Measurements from ENCODE around the gene RTKN. TPM values are rescaled to one million over a fixed set of nuclear protein-coding genes. Genes with fewer than 3 reads are reported as not detected.
A peak's percentile ranks its signal among the peaks of the same experiment; 100 is the strongest.

The RTKN gene
- total RNA-seq, 2 donors from 2014 or later = 51.4 to 89.9 TPM

DNA sequence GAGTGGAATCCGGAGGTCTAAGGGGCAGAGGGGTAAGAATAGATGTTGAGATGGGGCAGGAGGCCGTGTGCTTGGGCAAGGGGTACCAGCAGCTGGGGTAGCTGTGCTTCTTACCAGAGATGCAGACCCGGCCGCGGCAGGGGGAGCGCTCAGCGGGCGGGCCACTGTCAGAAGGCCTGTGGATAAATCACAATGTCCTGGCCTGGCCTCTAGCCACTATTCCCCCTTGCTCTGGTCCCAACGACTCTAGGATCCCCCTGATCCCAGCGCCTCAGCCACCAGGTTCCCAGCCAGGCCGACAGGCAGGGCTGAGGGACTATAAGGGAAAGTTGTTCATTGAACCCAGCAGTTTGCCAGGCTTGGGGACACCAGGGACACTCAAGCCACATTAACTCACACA lies 11.2 kb downstream of the RTKN start:
- peak overlapping the region in 1 of 2 donors; percentile 55 for H3K9ac ChIP-seq (ENCODE audit: low read depth in 2 of 2, low read length in 2 of 2)
- intact Hi-C loops (cut with DNase I) = no loop called here
- H3K4me1 ChIP-seq = no peaks in the 10 kb centered on the region
- DNase-seq = no peak
- H3K9me3 ChIP-seq = no peaks in the 10 kb centered on the region
- H3K27ac ChIP-seq = peak overlapping the region; percentile 11
- H3K36me3 ChIP-seq = no peaks in the 10 kb centered on the region
- TF ChIP-seq, protein P1, sequence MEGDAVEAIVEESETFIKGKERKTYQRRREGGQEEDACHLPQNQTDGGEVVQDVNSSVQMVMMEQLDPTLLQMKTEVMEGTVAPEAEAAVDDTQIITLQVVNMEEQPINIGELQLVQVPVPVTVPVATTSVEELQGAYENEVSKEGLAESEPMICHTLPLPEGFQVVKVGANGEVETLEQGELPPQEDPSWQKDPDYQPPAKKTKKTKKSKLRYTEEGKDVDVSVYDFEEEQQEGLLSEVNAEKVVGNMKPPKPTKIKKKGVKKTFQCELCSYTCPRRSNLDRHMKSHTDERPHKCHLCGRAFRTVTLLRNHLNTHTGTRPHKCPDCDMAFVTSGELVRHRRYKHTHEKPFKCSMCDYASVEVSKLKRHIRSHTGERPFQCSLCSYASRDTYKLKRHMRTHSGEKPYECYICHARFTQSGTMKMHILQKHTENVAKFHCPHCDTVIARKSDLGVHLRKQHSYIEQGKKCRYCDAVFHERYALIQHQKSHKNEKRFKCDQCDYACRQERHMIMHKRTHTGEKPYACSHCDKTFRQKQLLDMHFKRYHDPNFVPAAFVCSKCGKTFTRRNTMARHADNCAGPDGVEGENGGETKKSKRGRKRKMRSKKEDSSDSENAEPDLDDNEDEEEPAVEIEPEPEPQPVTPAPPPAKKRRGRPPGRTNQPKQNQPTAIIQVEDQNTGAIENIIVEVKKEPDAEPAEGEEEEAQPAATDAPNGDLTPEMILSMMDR (IDR thresholded peaks at IDR 0.05) = no peak
- no peak overlapping the region for H3K4me3 ChIP-seq
- no peaks in the 10 kb centered on the region for H3K27me3 ChIP-seq

GRCh38 chr2:74429487-74430451 lies 12.0 kb downstream of the RTKN start:
- Histone ChIP-seq H3K9me3 (no peaks in the 10 kb centered on the region), H3K36me3 (no peaks in the 10 kb centered on the region), H3K4me1 (no peaks in the 10 kb centered on the region), H3K27ac (peak overlapping the region; percentile 11), H3K4me3 (no peak overlapping the region), H3K9ac (ENCODE audit: low read depth in 2 of 2, low read length in 2 of 2) (peak overlapping the region in 1 of 2 donors; percentile 55), H3K27me3 (no peaks in the 10 kb centered on the region)
- intact Hi-C loops (cut with DNase I) = no loop called here
- DNase-seq = peak; percentile 77
- TF ChIP-seq, protein P1 (IDR thresholded peaks at IDR 0.05) = no peak

GRCh38 chr2:74428675-74429074 lies 13.1 kb downstream of the RTKN start:
- no peak overlapping the region for H3K4me3 ChIP-seq
- no peaks in the 10 kb centered on the region for H3K27me3 ChIP-seq
- no peak overlapping the region for H3K9ac ChIP-seq (ENCODE audit: low read depth in 2 of 2, low read length in 2 of 2)
- H3K36me3 ChIP-seq = no peaks in the 10 kb centered on the region
- TF ChIP-seq, protein P1 (IDR thresholded peaks at IDR 0.05) = no peak
- H3K4me1 ChIP-seq = no peaks in the 10 kb centered on the region
- DNase-seq = no peak
- no peaks in the 10 kb centered on the region for H3K9me3 ChIP-seq
- intact Hi-C loops (cut with DNase I) = no loop called here
- H3K27ac ChIP-seq = no peak overlapping the region

- no peak for DNase-seq
- Histone ChIP-seq H3K9ac (ENCODE audit: low read depth in 2 of 2, low read length in 2 of 2) (no peak overlapping the region), H3K27ac (no peak overlapping the region), H3K9me3 (no peaks in the 10 kb centered on the region), H3K4me3 (no peak overlapping the region), H3K4me1 (no peaks in the 10 kb centered on the region), H3K36me3 (no peaks in the 10 kb centered on the region), H3K27me3 (no peaks in the 10 kb centered on the region)
- intact Hi-C loops (cut with DNase I) = no loop called here
- TF ChIP-seq, protein P1 (IDR thresholded peaks at IDR 0.05) = no peak
These were observed 14.2 kb downstream of the RTKN start for GRCh38 chr2:74427551-74427950.

DNA sequence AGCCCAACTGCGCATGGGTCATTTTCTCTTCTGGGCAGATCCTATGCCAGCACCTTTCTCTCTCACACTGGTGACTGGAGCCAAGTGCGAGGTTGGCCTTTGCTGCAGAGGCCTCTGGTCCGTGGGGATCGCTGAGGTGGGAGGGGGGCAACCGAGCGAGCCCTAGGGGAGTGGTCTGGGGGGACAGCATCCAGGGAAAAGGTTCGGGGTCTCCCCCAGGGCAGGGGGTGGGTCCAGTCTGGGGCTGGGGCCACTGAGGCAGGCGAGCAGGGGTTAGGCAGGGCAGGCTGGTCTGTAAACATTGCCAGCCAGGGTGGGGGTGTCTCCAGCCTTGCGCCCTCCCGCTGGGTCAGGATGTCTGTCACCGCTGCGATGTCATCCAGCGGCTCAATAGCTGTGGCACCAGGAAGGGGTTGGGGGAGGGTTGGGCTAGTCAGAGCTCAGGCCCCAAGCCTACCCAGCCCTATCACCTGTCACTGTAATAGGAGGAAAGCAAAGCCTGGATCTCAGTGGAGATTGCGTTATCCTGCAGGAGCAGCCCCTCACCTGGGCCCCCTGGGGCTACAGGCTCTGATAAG lies 15.5 kb downstream of the RTKN start:
- Histone ChIP-seq H3K27ac (no peak overlapping the region), H3K9me3 (no peaks in the 10 kb centered on the region), H3K4me3 (no peak overlapping the region), H3K9ac (ENCODE audit: low read depth in 2 of 2, low read length in 2 of 2) (no peak overlapping the region), H3K4me1 (no peaks in the 10 kb centered on the region), H3K27me3 (no peaks in the 10 kb centered on the region), H3K36me3 (no peaks in the 10 kb centered on the region)
- TF ChIP-seq, protein P1 (IDR thresholded peaks at IDR 0.05) = no peak
- DNase-seq = no peak
- intact Hi-C loops (cut with DNase I) = no loop called here

Measured in colonic mucosa (tissue), 4 donors.